K562 (cell line): ENCODE data around the gene PROK1.

ENCODE experiments used
- POLR2H ChIP-seq: IDR thresholded peaks from 2 replicates; pipeline ENCODE4 v1.6.1; 2016; ENCODE audit warnings: missing genetic modification characterization, low read depth, mild to moderate bottlenecking, control low read depth, missing compliant biosample characterization, moderate library complexity
- ZNF3 ChIP-seq: fragments of 250-450 bp; sonication (Bioruptor Pico); IDR thresholded peaks from 2 replicates; pipeline ENCODE4 v1.5.0; 2021; ENCODE audit warnings: mild to moderate bottlenecking, moderate library complexity
- TF ChIP-seq, protein P1 (sequence below): fragments of 250-450 bp; sonication (Bioruptor Pico); IDR thresholded peaks from 2 replicates; pipeline ENCODE4 v1.5.0; 2021; ENCODE audit warnings: mild to moderate bottlenecking, borderline replicate concordance

GRCh38 chr1:110477967-110478640 lies 27.2 kb downstream of the PROK1 start:
- no peak for TF ChIP-seq ZNF3
- TF ChIP-seq, protein P1, sequence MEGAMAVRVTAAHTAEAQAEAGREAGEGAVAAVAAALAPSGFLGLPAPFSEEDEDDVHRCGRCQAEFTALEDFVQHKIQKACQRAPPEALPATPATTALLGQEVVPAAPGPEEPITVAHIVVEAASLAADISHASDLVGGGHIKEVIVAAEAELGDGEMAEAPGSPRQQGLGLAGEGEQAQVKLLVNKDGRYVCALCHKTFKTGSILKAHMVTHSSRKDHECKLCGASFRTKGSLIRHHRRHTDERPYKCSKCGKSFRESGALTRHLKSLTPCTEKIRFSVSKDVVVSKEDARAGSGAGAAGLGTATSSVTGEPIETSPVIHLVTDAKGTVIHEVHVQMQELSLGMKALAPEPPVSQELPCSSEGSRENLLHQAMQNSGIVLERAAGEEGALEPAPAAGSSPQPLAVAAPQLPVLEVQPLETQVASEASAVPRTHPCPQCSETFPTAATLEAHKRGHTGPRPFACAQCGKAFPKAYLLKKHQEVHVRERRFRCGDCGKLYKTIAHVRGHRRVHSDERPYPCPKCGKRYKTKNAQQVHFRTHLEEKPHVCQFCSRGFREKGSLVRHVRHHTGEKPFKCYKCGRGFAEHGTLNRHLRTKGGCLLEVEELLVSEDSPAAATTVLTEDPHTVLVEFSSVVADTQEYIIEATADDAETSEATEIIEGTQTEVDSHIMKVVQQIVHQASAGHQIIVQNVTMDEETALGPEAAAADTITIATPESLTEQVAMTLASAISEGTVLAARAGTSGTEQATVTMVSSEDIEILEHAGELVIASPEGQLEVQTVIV (CRISPR knock-in tag), result no peak
- no peak for TF ChIP-seq POLR2H (tag)
